ENCODE measurements around the gene PLEKHA7.

The PLEKHA7 gene

GRCh38 chr11:16941935-16942334 lies 72.3 kb downstream of the PLEKHA7 start:
- no peak for DNase-seq

GRCh38 chr11:16938061-16938460 lies 76.2 kb downstream of the PLEKHA7 start:
- no peak for DNase-seq

GRCh38 chr11:16936643-16937042 lies 77.6 kb downstream of the PLEKHA7 start:
- DNase-seq, result no peak

- peak; percentile 75 for DNase-seq
Measured at GRCh38 chr11:16935518-16936302, 78.5 kb downstream of the PLEKHA7 start.

GRCh38 chr11:16933756-16934603 lies 80.2 kb downstream of the PLEKHA7 start:
- DNase-seq, result no peak

- DNase-seq, result no peak
Measured at GRCh38 chr11:16933291-16933690, 80.9 kb downstream of the PLEKHA7 start.

- DNase-seq, result no peak
Measured at GRCh38 chr11:16928044-16928443, 86.2 kb downstream of the PLEKHA7 start.

GRCh38 chr11:16926883-16927626 lies 87.2 kb downstream of the PLEKHA7 start:
- DNase-seq, result no peak

- peak; percentile 85 for DNase-seq
Measured at GRCh38 chr11:16925561-16926065, 88.6 kb downstream of the PLEKHA7 start.

- DNase-seq, result peak; percentile 86
Measured at GRCh38 chr11:16924826-16925560, 89.2 kb downstream of the PLEKHA7 start.

- no peak for DNase-seq
Measured at GRCh38 chr11:16924462-16924825, 89.8 kb downstream of the PLEKHA7 start.

- DNase-seq, result no peak
Measured at GRCh38 chr11:16923987-16924386, 90.2 kb downstream of the PLEKHA7 start.

GRCh38 chr11:16921668-16922067 lies 92.5 kb downstream of the PLEKHA7 start:
- no peak for DNase-seq

GRCh38 chr11:16921019-16921418 lies 93.2 kb downstream of the PLEKHA7 start:
- no peak for DNase-seq

GRCh38 chr11:16920559-16920958 lies 93.7 kb downstream of the PLEKHA7 start:
- no peak for DNase-seq

- peak; percentile 40 for DNase-seq
Measured at GRCh38 chr11:16918543-16919182, 95.6 kb downstream of the PLEKHA7 start.

GRCh38 chr11:16917941-16918340 lies 96.3 kb downstream of the PLEKHA7 start:
- DNase-seq, result no peak

- peak; percentile 36 for DNase-seq
Measured at GRCh38 chr11:16912692-16913111, 101.5 kb downstream of the PLEKHA7 start.

GRCh38 chr11:16911658-16912057 lies 102.6 kb downstream of the PLEKHA7 start:
- no peak for DNase-seq

GRCh38 chr11:16911186-16911585 lies 103.0 kb downstream of the PLEKHA7 start:
- no peak for DNase-seq

GRCh38 chr11:16909359-16910035 lies 104.7 kb downstream of the PLEKHA7 start:
- no peak for DNase-seq

All from eye (tissue), 1 donor.